ENCODE data around the gene ZMIZ1.

The ZMIZ1 gene

DNA sequence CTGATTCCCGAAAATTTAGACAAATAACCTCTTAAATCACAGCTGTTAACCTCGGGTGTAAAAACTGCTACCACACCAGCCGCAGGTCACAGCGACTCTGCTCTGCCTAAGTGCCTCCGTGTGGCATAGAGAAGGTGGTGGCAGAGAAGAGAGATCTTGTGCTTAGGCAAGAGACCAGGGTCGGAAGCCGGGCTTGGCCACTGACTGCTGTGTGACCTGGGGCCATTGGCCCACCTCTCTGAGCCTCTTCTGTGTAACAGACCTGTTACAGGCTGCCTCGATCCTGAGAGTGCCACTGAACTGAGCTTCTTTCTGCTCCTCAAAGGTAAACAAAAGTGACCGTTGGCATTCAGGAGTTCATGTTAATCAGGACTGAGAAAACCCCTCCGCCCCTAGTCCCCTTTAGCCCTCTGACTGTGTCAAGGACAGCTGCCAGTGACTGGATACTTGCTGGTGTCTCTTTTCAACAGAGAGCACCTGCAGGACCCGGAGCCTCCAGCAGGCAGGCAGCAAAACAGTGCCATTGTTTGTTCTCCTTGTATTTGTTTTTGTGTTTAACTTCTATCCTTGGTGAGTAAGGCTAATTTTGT is 36.5 kb downstream of the ZMIZ1 start:
- Histone ChIP-seq H3K23ac (ENCODE audit: low read length in 2 of 2) (peak overlapping the region in 1 of 2 experiments; percentile 70), H2BK12ac (ENCODE audit: low read length in 2 of 2) (no peak overlapping the region)

DNA sequence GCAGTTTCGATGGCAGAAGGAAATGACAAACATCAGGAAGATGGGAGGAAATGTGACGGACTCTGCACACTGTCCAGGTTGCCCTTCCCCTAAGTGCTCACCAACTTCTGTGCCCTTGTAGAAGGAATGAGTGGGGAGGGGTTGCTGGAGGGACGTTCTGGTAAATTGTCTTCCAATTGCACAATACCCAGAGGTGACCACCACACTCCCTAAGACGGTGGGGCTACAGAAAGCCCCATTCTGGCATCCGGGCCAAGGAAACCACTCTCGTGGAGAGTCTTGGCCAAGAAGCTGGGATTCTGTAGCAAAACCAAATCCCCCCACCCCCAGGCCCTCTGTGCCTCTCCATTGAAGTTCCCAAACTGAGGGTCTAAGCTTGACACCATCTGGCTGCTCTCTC is 37.1 kb downstream of the ZMIZ1 start:
- H3K79me1 ChIP-seq (replicated peaks; ENCODE audit: low read length, poor library complexity, severe bottlenecking), result peaks cover 8% of the 10 kb centered on the region
- no peak overlapping the region for H3K4me3 ChIP-seq (ENCODE audit: insufficient read depth in 1 of 2, low read depth in 1 of 2, low read length in 2 of 2)
- no peak for DNase-seq
- no peak overlapping the region for H2BK15ac ChIP-seq (ENCODE audit: low read depth, poor library complexity, severe bottlenecking)
- no peak overlapping the region for H3K4me2 ChIP-seq (ENCODE audit: low read length, poor library complexity, severe bottlenecking)
- no peak overlapping the region for H3K23ac ChIP-seq (ENCODE audit: low read length in 2 of 2)
- no peak overlapping the region for H4K91ac ChIP-seq (ENCODE audit: low read length)
- H3K4ac ChIP-seq (ENCODE audit: low read depth in 1 of 2, low read length in 2 of 2), result no peak overlapping the region
- H3K9ac ChIP-seq (ENCODE audit: low read length), result no peak overlapping the region
- H2BK120ac ChIP-seq (ENCODE audit: low read depth, low read length), result no peak overlapping the region
- H3K36me3 ChIP-seq (ENCODE audit: control insufficient read depth in 1 of 2, insufficient read depth in 2 of 2, low read depth in 1 of 2, low read length in 2 of 2), result peaks cover 20 to 60% of the 10 kb centered on the region in 2 experiments
- H3K9me3 ChIP-seq (ENCODE audit: control insufficient read depth, low read length), result no peaks in the 10 kb centered on the region
- peaks cover 73% of the 10 kb centered on the region for H3K4me1 ChIP-seq (ENCODE audit: control insufficient read depth, insufficient read depth, low read depth, low read length)
- H4K8ac ChIP-seq (ENCODE audit: low read length), result no peak overlapping the region
- no peak overlapping the region for H3K27ac ChIP-seq (ENCODE audit: low read length, poor library complexity, severe bottlenecking)
- H2AFZ ChIP-seq (ENCODE audit: low read depth, low read length), result no peak overlapping the region
- H3K27me3 ChIP-seq (ENCODE audit: control insufficient read depth in 1 of 2, insufficient read depth in 1 of 2, low read length in 2 of 2), result no peaks in the 10 kb centered on the region
- no peak overlapping the region for H3K14ac ChIP-seq (ENCODE audit: low read length in 2 of 2)
- no peak overlapping the region for H3K18ac ChIP-seq (ENCODE audit: low read depth in 1 of 2, low read length in 2 of 2)
- no peak overlapping the region for H2BK5ac ChIP-seq (ENCODE audit: low read depth, low read length, poor library complexity, severe bottlenecking)
- no peak overlapping the region for H2BK12ac ChIP-seq (ENCODE audit: low read length in 2 of 2)
- no peak overlapping the region for H2AK5ac ChIP-seq (ENCODE audit: low read length, severe bottlenecking)
- 88% methylated on average over 6 of the region's 6 CpGs for WGBS

More for the DNA sequence above, 36.5 kb downstream of the ZMIZ1 start:
- Histone ChIP-seq H3K14ac (ENCODE audit: low read length in 2 of 2) (no peak overlapping the region), H2BK5ac (ENCODE audit: low read depth, low read length, poor library complexity, severe bottlenecking) (no peak overlapping the region), H2AFZ (ENCODE audit: low read depth, low read length) (no peak overlapping the region), H3K4me1 (ENCODE audit: control insufficient read depth, insufficient read depth, low read depth, low read length) (peaks cover 74% of the 10 kb centered on the region), H4K91ac (ENCODE audit: low read length) (no peak overlapping the region), H3K4me2 (ENCODE audit: low read length, poor library complexity, severe bottlenecking) (no peak overlapping the region), H3K4me3 (ENCODE audit: insufficient read depth in 1 of 2, low read depth in 1 of 2, low read length in 2 of 2) (no peak overlapping the region), H3K27ac (ENCODE audit: low read length, poor library complexity, severe bottlenecking) (no peak overlapping the region), H3K9ac (ENCODE audit: low read length) (peak overlapping the region; percentile 32), H3K27me3 (ENCODE audit: control insufficient read depth in 1 of 2, insufficient read depth in 1 of 2, low read length in 2 of 2) (no peaks in the 10 kb centered on the region), H2BK15ac (ENCODE audit: low read depth, poor library complexity, severe bottlenecking) (no peak overlapping the region), H2BK120ac (ENCODE audit: low read depth, low read length) (no peak overlapping the region), H3K36me3 (ENCODE audit: control insufficient read depth in 1 of 2, insufficient read depth in 2 of 2, low read depth in 1 of 2, low read length in 2 of 2) (peaks cover 19 to 58% of the 10 kb centered on the region in 2 experiments), H3K4ac (ENCODE audit: low read depth in 1 of 2, low read length in 2 of 2) (no peak overlapping the region), H3K18ac (ENCODE audit: low read depth in 1 of 2, low read length in 2 of 2) (no peak overlapping the region), H3K79me1 (replicated peaks; ENCODE audit: low read length, poor library complexity, severe bottlenecking) (peaks cover 9% of the 10 kb centered on the region), H3K9me3 (ENCODE audit: control insufficient read depth, low read length) (no peaks in the 10 kb centered on the region), H2AK5ac (ENCODE audit: low read length, severe bottlenecking) (no peak overlapping the region), H4K8ac (ENCODE audit: low read length) (no peak overlapping the region)
- DNase-seq, result no peak
- 80% methylated on average over 11 of the region's 11 CpGs for WGBS

DNA sequence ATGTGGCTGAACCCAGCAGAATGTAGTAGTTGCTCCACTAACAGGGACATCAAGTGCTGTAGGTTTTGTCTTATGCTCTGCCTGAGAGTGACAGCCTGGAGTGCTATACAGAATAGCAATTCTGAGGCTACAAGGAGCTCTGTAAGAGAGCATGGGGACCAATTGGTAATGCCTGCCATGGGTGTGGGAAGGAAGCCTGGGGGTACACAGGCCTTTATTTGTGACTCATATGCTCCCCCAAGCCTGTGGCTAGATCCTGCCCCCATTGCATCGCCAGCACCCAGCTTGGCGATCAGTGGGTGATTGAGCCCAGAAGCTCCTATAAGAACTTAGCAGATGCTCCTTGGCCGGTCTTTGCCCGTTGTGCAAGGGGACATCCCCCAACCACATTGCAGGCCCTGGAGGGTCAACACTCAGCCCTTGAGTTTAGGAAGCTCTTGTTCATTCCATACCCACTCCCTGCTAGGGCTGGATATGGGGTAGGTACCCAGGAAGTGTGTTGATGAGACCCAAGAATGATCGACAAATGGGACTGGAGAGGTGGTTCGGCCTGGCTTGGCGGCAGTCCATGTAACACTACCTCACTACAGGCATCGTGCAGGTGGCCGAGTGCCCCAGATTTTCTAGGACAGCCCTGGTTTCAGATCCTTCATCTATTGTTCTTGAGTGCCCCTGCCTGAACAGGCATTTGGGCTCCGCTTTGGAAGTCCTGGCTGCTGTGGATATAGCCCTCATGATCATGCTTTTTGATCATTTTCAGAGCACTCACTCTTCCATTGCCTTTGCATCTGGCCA is 37.7 kb downstream of the ZMIZ1 start:
- Histone ChIP-seq H3K4ac (ENCODE audit: low read depth in 1 of 2, low read length in 2 of 2) (no peak overlapping the region), H4K8ac (ENCODE audit: low read length) (no peak overlapping the region), H3K9me3 (ENCODE audit: control insufficient read depth, low read length) (no peaks in the 10 kb centered on the region), H4K91ac (ENCODE audit: low read length) (no peak overlapping the region), H3K18ac (ENCODE audit: low read depth in 1 of 2, low read length in 2 of 2) (no peak overlapping the region), H3K27me3 (ENCODE audit: control insufficient read depth in 1 of 2, insufficient read depth in 1 of 2, low read length in 2 of 2) (no peaks in the 10 kb centered on the region), H2BK5ac (ENCODE audit: low read depth, low read length, poor library complexity, severe bottlenecking) (no peak overlapping the region), H3K14ac (ENCODE audit: low read length in 2 of 2) (no peak overlapping the region), H3K4me3 (ENCODE audit: insufficient read depth in 1 of 2, low read depth in 1 of 2, low read length in 2 of 2) (no peak overlapping the region), H3K36me3 (ENCODE audit: control insufficient read depth in 1 of 2, insufficient read depth in 2 of 2, low read depth in 1 of 2, low read length in 2 of 2) (peaks cover 23 to 59% of the 10 kb centered on the region in 2 experiments), H3K27ac (ENCODE audit: low read length, poor library complexity, severe bottlenecking) (no peak overlapping the region), H3K4me2 (ENCODE audit: low read length, poor library complexity, severe bottlenecking) (no peak overlapping the region), H2BK15ac (ENCODE audit: low read depth, poor library complexity, severe bottlenecking) (no peak overlapping the region), H3K23ac (ENCODE audit: low read length in 2 of 2) (no peak overlapping the region), H2AK5ac (ENCODE audit: low read length, severe bottlenecking) (no peak overlapping the region), H3K79me1 (replicated peaks; ENCODE audit: low read length, poor library complexity, severe bottlenecking) (peaks cover 6% of the 10 kb centered on the region), H3K4me1 (ENCODE audit: control insufficient read depth, insufficient read depth, low read depth, low read length) (peaks cover 74% of the 10 kb centered on the region), H2BK120ac (ENCODE audit: low read depth, low read length) (no peak overlapping the region), H2BK12ac (ENCODE audit: low read length in 2 of 2) (no peak overlapping the region), H2AFZ (ENCODE audit: low read depth, low read length) (no peak overlapping the region), H3K9ac (ENCODE audit: low read length) (no peak overlapping the region)
- whole genome bisulfite sequencing, result 97% methylated on average over 9 of the region's 10 CpGs
- DNase-seq, result no peak

DNA sequence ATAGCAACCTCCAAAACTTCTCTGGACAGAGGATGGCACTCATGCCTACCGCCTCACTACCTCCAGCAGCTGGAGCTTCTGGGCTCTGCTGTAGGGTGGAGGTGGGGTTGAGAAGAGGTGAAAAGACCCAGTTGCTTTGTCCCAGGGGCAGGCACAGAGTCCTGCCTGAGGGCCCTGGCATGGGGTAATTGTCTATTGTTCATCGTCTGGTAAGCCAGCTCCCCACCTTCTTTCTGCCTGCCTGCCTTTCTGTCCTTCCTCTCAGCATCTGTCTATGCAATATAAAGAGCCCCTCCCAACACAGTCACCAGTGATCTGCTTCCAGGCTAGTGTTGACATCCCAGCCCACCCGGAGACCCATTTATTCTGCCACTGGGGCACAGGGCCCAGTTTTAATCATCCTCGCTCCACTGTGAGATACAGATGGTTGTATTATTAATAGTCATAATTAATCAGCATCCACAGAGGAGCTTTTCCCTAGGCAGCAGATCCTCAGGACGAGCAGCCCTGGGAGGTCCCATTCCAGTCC is 39.0 kb downstream of the ZMIZ1 start:
- whole genome bisulfite sequencing, result 94% methylated on average over 3 of the region's 5 CpGs
- H2BK5ac ChIP-seq (ENCODE audit: low read depth, low read length, poor library complexity, severe bottlenecking), result no peak overlapping the region
- no peak for DNase-seq
- H3K14ac ChIP-seq (ENCODE audit: low read length in 2 of 2), result no peak overlapping the region
- H3K27me3 ChIP-seq (ENCODE audit: control insufficient read depth in 1 of 2, insufficient read depth in 1 of 2, low read length in 2 of 2), result no peaks in the 10 kb centered on the region
- no peak overlapping the region for H2AK5ac ChIP-seq (ENCODE audit: low read length, severe bottlenecking)
- peaks cover 8% of the 10 kb centered on the region for H3K79me1 ChIP-seq (replicated peaks; ENCODE audit: low read length, poor library complexity, severe bottlenecking)
- H3K23ac ChIP-seq (ENCODE audit: low read length in 2 of 2), result no peak overlapping the region
- H3K9me3 ChIP-seq (ENCODE audit: control insufficient read depth, low read length), result no peaks in the 10 kb centered on the region
- H2AFZ ChIP-seq (ENCODE audit: low read depth, low read length), result no peak overlapping the region
- no peak overlapping the region for H2BK120ac ChIP-seq (ENCODE audit: low read depth, low read length)
- peaks cover 35 to 63% of the 10 kb centered on the region in 2 experiments for H3K36me3 ChIP-seq (ENCODE audit: control insufficient read depth in 1 of 2, insufficient read depth in 2 of 2, low read depth in 1 of 2, low read length in 2 of 2)
- no peak overlapping the region for H2BK12ac ChIP-seq (ENCODE audit: low read length in 2 of 2)
- H3K27ac ChIP-seq (ENCODE audit: low read length, poor library complexity, severe bottlenecking), result no peak overlapping the region
- no peak overlapping the region for H3K9ac ChIP-seq (ENCODE audit: low read length)
- H3K4me1 ChIP-seq (ENCODE audit: control insufficient read depth, insufficient read depth, low read depth, low read length), result peaks cover 71% of the 10 kb centered on the region
- no peak overlapping the region for H3K4me2 ChIP-seq (ENCODE audit: low read length, poor library complexity, severe bottlenecking)
- no peak overlapping the region for H3K18ac ChIP-seq (ENCODE audit: low read depth in 1 of 2, low read length in 2 of 2)
- no peak overlapping the region for H4K8ac ChIP-seq (ENCODE audit: low read length)
- H3K4me3 ChIP-seq (ENCODE audit: insufficient read depth in 1 of 2, low read depth in 1 of 2, low read length in 2 of 2), result no peak overlapping the region
- no peak overlapping the region for H2BK15ac ChIP-seq (ENCODE audit: low read depth, poor library complexity, severe bottlenecking)
- no peak overlapping the region for H3K4ac ChIP-seq (ENCODE audit: low read depth in 1 of 2, low read length in 2 of 2)
- no peak overlapping the region for H4K91ac ChIP-seq (ENCODE audit: low read length)

Measured in mesenchymal stem cell (in vitro differentiated cells and primary cell).